Measurements from ENCODE around the gene MVK.

MVK gene

DNA sequence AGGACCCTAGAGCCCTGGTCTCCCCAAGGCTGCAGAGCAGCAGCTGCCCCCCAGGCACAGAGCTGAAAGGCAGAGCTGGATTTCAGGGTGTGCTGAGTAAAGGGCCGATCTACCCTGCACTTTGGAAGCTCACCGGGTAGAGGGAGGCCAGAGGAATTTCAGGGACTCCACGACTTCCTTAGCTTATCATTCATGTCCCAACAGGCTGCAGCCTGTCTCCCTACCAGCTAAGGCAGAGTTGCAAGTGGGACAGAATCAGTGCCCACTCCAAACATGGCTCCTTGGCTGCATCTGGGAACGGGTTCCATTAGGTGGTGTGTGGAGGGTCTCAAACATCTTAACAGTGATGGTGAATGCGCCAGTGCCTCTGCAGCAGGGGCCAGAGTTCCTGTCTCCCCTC, 27.8 kb upstream of the MVK start:
- no peak for DNase-seq

DNA sequence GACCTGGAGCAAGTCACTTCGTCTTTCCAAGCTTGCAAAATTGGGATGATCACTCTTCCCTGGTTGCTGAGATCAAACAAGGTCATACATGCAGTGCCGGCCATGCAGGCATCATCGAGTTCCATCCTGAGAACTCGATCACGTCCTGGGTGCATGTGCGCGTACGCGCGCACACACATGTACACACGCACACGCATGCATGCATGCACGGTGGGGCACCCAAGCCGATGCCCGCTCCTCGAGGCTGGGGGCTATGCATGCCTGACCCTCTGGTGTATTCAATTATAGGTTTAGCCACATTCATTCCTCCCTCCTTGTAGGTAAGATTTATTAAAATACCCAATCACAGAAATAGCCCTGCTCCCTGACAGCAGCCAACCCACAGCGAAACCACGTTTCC, 26.3 kb upstream of the MVK start:
- DNase-seq: no peak

GRCh38 chr12:109548258-109548657, 25.3 kb upstream of the MVK start:
- no peak for DNase-seq

DNA sequence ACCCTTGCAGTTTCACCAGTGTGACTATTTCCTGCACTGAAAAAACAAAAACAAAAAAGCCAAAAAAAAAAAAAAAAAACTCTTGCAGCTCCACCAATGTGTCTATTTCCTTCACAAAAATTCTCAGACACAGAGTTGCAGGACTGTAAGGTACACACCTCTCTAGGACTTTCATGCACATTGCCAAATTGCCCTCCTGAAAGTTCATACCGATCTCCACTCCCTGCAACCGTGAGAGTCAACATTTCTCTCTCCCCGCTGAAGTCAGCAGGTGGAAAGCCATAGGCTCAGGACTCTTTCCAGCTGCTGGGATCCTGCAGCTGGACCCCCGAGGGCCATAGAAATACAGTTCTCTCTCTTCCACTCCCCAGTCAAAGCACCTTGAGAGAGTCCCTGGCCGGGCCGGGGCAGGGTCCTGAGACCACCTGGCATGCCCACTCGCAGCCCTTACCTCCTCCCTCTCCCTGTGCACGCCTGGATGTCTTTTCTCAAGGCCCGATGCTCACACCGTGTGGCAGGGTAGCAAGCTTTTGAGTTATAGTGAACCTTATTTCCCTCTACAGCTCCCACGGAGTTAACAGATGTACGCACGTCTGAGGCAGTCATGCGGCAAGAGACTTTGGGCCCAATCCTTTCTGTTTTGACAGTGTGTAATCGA, 23.9 kb upstream of the MVK start:
- DNase-seq: no peak

GRCh38 chr12:109550281-109550680, 23.3 kb upstream of the MVK start:
- DNase-seq: no peak

DNA sequence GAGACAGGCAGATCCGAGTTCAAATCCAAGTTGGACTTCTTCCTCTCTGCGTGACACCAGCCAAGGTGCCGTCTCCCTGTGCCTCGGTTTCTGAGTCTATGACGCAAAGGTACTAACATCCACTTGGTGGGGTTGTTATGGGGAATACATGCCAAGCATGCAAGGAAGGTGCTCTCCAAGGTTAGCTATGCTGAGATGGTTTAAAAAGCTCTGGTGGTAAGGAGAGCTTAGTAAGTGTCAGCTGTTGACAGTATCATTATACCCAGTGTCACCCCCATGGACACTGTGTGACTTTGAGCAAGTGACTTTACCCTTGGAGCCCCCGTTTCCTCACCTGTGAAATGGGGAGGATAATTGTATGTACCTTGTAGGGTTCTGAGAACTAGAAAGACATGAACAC, 22.5 kb upstream of the MVK start:
- DNase-seq: no peak

DNA sequence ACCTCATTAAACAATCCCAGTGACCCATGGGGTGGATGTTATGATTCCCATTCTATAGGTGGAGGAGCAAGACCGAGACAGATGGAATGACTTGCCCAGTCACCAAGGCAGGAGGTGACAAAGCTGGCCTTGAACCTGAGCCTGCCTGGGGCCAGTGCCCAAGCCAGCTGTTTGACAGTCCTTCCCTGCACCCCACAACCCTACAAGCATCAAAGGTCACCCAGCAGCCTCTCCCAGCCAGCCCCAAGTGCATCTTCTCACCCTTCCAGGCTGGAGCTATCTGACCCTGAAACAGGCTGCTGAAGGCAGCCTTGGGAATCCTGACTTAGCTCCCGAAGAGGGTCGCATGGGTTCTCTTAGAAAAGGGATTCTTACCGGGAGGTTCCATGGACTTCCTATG, 20.6 kb upstream of the MVK start:
- DNase-seq: no peak

DNA sequence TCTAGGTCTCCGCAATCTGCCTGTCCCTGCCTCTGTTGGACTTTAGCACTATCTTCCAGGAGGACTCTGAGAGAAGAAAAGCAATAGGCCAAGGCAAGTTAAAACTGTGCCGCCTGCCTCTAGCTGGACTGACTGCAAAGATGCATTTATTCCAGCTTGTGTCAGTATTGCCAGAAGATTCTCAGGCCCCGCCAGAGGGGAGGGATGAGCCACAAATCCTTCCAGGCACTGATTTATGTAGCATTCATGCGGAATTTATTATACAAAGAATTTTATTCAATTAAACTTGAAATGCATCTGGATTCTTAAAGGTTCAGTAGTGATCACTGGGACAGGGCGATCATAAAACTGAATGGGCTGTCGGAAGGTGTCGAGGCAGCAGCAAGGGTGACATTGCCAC, 20.1 kb upstream of the MVK start:
- DNase-seq: no peak

DNA sequence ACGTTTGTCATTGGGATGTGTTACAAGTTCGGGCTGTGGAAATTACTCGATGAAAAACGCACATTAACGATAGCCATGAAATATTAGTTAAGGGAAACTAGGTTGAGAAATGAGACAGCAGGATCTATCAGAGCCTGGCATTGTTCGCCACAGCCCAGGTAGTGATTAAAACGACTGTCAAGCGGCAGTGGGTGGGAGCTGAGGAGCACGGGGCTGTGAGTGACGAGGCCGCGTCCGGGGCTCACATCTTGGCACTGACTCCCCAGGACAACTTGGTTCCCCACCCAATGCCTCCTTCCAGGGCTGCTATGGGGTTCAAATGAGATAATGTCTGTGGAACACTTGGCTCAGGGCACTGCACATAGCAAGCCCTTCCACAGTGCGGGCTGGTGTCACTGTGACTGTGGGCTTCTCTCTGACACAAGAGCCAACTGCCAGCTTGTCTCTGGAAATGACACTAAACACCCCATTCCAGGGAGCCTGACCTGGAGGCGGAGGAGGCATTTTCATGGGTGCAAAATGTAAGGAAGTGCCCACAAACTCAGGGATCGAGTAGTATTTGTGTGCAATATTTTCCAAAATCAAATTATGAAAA, 19.6 kb upstream of the MVK start:
- no peak for DNase-seq

- DNase-seq: no peak
Measured at GRCh38 chr12:109554761-109555160, 18.8 kb upstream of the MVK start.

DNA sequence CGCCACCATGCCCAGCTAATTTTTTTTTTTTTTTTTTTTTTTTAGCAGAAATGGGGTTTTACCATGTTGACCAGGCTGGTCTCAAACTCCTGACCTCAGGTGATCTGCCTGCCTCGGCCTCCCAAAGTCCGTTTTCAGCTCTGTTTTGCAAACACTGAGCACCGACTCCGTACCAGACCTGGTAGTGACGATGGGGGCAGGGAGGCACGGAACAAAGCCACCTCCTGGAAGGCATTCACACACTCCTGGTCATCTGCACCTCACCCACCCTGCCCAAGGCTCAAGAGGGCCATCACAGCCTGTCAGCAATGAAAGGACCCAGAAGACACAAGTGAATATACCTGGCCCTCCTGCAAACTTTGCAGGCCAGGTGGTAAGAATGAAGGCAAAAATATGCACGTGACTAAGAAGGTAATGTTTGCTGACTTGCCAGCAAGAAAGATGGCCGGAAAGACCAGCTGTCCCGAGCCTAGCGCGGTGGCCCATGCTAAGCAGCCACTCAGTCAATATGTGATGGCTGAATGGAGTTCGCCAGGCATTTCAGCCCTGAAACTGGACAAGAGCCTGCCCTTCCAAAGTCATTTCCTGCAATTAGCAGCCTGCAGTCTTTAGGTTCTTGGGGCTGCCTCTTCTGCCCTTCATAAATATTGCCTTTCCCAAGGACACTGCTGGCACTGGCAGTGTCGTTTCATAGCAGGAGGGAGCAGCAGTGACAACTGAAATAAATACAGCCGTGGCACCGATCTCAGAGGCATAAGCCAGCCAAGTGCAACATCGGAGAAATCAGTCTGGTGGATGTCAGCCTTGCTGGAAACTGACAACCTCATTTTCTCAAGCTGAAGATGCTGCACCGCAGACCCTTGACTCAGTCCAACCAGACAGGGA, 17.9 kb upstream of the MVK start:
- DNase-seq: no peak

DNA sequence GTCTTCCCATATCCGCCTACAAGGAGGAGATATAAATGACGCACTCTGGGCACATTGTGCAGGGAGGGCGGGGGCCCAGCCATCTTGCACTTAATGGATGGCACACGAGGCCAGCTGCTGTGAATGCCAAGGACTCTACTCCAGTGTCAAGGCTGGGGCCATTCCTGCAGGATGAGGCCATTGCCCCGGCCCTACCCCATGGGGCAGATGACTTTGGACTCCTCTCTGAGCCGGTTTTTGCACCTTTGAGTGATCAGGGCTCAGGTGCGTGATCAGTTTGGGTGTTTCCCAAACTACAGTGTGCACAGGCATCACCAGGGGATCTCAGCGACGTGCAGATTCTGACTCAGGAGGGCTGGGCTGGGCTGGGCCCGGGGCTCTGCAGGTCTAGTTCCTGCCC, 16.4 kb upstream of the MVK start:
- no peak for DNase-seq

DNA sequence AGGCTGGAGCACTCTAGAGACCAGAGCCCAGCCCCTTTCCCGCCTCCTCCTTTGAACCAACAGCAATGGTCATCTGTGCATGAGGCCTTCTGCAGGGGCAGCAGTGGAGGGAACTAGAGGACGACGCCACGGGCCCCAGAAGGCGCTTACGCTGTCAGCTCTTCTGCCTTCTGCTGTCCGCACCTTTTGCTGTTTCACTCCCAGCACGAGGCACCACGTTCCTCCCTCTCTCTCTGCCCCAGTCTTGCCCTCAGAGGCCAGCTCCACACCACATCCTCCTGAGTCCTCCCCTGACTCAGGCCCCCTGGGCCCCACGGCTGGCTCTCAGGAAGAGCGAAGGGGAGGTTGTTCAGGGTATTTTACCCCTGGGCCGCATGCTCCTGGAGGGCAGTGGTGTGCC, 15.8 kb upstream of the MVK start:
- DNase-seq: no peak

DNA sequence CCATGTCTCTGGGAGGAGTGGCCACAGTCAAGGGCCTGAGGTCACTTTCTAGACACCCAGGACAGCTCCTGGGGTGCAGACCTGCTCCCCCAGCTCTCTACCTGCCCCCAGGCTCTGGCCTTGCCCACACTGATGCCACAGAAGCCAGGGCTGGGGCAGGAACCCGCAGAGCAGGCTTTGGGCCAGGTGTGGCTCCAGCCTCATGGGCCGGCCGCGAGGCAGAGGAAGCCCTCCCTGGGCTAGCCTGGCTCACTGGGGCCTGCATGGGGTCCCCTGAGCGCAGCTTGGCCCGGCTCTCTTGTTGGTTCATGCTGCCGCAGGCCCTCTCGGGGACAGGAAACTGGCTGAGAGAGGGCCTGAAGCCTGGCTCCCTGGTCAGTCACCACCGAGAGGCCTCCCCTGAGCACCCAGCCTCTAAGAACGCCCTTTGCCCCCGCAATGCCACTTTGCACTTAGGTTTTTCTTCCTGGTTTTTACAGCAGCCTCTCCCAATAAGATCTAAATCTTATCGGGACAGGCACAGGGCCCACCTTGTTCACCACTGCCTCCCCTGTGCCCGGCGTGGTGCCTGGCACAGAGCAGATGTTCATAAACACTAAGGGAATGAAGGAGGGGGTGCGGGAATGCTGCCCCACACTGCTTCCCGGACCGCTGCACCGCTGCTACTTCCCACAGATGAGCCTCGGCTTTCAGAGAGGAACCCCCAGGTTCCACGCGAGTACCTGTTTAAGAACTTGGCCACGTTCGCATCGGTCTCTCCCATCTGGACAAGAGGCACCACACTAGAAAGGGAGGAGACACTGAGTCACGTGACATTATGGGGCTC, 15.0 kb upstream of the MVK start:
- no peak for DNase-seq

- no peak for DNase-seq
Measured at GRCh38 chr12:109559200-109559505, 14.4 kb upstream of the MVK start.

- no peak for DNase-seq
Measured at GRCh38 chr12:109559601-109560000, 14.0 kb upstream of the MVK start.

DNA sequence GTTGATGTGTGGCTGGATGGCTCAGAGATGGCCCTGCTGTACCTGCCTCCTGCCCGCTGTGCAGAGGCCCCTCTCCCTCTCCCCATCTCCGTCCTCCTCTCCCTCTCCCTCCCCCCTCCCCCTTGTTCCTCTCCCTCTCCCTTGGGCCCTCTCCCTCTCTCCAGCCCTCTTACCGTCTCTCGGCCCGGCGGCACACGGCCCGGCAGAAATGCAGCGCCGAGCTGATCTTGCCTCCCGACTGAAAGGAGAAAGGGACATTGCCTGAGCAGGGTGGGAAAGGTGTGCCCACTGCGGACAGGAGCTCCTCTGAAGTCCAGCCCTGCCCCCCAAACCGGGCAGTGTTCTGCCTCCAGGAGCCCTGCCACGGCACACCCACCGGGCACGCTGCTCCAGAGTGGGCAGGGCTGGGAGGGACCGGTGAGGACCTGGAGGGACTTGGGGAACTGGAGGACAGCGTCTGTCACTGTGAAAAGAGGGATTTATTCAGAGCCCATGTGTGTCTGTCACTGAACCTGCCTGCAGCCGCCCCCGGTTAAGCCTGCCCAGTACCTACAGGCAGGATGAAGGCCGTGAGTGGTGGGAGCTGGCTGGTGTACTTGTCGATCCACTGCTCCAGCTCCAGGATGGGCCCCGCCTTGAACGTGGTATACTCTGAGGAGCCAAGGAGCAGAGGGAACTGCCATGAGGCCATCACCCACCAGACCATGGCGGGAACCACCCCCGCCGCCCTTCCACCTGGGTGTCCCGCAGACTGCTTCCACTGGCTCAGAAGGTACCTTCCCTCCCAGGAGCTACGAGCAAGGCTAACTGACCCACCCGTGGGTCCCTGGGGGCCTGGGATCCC, 12.5 kb upstream of the MVK start:
- no peak for DNase-seq

GRCh38 chr12:109561711-109562030, 11.9 kb upstream of the MVK start:
- DNase-seq: no peak

- no peak for DNase-seq
Measured at GRCh38 chr12:109562871-109563270, 10.7 kb upstream of the MVK start.

- DNase-seq: no peak
Measured at GRCh38 chr12:109563291-109564284, 10.0 kb upstream of the MVK start.

DNA sequence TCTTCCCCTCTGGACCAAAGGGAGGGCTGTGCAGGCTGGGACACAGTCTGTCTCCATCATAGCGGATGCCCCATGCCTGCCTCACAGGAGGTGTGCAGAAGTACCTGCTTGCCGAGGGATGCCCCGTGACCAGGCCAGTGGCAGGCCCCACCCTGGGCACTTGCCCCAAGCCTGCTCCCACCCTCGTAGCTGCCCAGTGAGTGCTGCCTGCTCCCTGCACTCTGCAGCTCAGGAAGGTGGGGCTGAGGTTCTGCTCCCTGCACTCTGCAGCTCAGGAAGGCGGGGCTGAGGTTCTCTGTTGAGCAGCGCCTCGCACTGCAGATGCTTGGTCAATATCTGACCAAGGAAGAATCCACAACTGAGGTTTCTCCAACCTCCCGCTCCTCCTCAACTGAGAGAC, 7.2 kb upstream of the MVK start:
- DNase-seq: no peak

Data from NCI-H1436 (cell line).